Activated T-cell treated with anti-CD3 and anti-CD28 coated beads, Interleukin-2, amount 50 U/mL, for 4 hours (primary cell): ENCODE data around the gene GPR89B. TPM values are rescaled to one million over a fixed set of nuclear protein-coding genes. Genes with fewer than 3 reads are reported as not detected.
A peak's percentile ranks its signal among the peaks of the same experiment; 100 is the strongest.
"Not testable (repeated sequence)": the region's sequence is repeated elsewhere in the genome, so short reads cannot be mapped to it uniquely, and the experiment has no call there.

ENCODE experiments used
- ATAC-seq, 2 donors: fragments of 200-7000 bp; cut with Tn5 transposase; one replicate each; pipeline ENCODE4 v1.10.0; 2021
- DNase-seq: peaks from one replicate; pipeline ENCODE4 v3.0.0-alpha.2; 2020
- H3K27me3 Mint-ChIP-seq: one replicate; pipeline ENCODE4 v1.8.0; 2021; ENCODE audit warnings: low read depth, mixed read lengths
- H3K36me3 Mint-ChIP-seq: one replicate; pipeline ENCODE4 v1.8.0; 2022; ENCODE audit warnings: mixed read lengths; ENCODE audit not compliant: insufficient read depth
- H3K4me1 Mint-ChIP-seq: one replicate; pipeline ENCODE4 v1.8.0; 2021; ENCODE audit warnings: low read depth, mixed read lengths
- H3K4me3 Mint-ChIP-seq: one replicate; pipeline ENCODE4 v1.8.0; 2021; ENCODE audit warnings: mild to moderate bottlenecking, moderate library complexity, mixed read lengths
- H3K9me3 Mint-ChIP-seq: one replicate; pipeline ENCODE4 v1.8.0; 2021; ENCODE audit warnings: mixed read lengths
- total RNA-seq, 3 donors: library from RNA; stranded (reverse); gene quantifications; one replicate each; pipeline ENCODE4 v1.2.1, GENCODE V29; 2021

Gene GPR89B
- total RNA-seq, 3 donors from 2014 or later: 12.2 to 15.6 (median 12.9) TPM

- H3K4me1 Mint-ChIP-seq, H3K27me3 Mint-ChIP-seq, H3K4me3 Mint-ChIP-seq, ATAC-seq, DNase-seq, H3K36me3 Mint-ChIP-seq, H3K9me3 Mint-ChIP-seq: not testable (repeated sequence)
Measured at GRCh38 chr1:148032247-148032646, 104.0 kb downstream of the GPR89B start.

- not testable (repeated sequence) for H3K27me3 Mint-ChIP-seq, H3K9me3 Mint-ChIP-seq, DNase-seq, H3K36me3 Mint-ChIP-seq, H3K4me1 Mint-ChIP-seq, H3K4me3 Mint-ChIP-seq
- ATAC-seq: peak; percentile 75 to 83
Measured at GRCh38 chr1:148032690-148033089, 104.5 kb downstream of the GPR89B start.

- not testable (repeated sequence) for DNase-seq, H3K27me3 Mint-ChIP-seq, H3K36me3 Mint-ChIP-seq, H3K4me1 Mint-ChIP-seq, H3K4me3 Mint-ChIP-seq, H3K9me3 Mint-ChIP-seq
- ATAC-seq: peak in 1 of 2 donors; percentile 16
Measured at GRCh38 chr1:148033147-148033546, 104.9 kb downstream of the GPR89B start.

- H3K27me3 Mint-ChIP-seq, H3K4me1 Mint-ChIP-seq, H3K9me3 Mint-ChIP-seq, DNase-seq, H3K36me3 Mint-ChIP-seq: not testable (repeated sequence)
- H3K4me3 Mint-ChIP-seq: peak overlapping the region; percentile 75
- ATAC-seq: peak in 1 of 2 donors; percentile 19
Measured at GRCh38 chr1:148037850-148038461, 109.7 kb downstream of the GPR89B start.

GRCh38 chr1:148038462-148039333 is 110.5 kb downstream of the GPR89B start:
- H3K9me3 Mint-ChIP-seq, H3K36me3 Mint-ChIP-seq, H3K4me1 Mint-ChIP-seq, H3K27me3 Mint-ChIP-seq: not testable (repeated sequence)
- ATAC-seq: peak; percentile 77 to 79
- peak; percentile 53 for DNase-seq
- H3K4me3 Mint-ChIP-seq: peak overlapping the region; percentile 75

Other genes starting within 250 kb of the GPR89B start
- not detected for gene GJA5, start 167.8 kb upstream of the GPR89B start, total RNA-seq
- not detected for gene GJA8, start 25.6 kb upstream of the GPR89B start, total RNA-seq
- 1 to 10 TPM; 5.1 to 6.4 (median 6.1) TPM for gene NBPF11, start 223.9 kb downstream of the GPR89B start, total RNA-seq